ENCODE results near the gene CASP7. TPM values are rescaled to one million over a fixed set of nuclear protein-coding genes. Genes with fewer than 3 reads are reported as not detected.

Gene CASP7
- total and polyA plus RNA-seq, 2 donors from 2014 or later = 18.9 to 19.0 TPM

DNA sequence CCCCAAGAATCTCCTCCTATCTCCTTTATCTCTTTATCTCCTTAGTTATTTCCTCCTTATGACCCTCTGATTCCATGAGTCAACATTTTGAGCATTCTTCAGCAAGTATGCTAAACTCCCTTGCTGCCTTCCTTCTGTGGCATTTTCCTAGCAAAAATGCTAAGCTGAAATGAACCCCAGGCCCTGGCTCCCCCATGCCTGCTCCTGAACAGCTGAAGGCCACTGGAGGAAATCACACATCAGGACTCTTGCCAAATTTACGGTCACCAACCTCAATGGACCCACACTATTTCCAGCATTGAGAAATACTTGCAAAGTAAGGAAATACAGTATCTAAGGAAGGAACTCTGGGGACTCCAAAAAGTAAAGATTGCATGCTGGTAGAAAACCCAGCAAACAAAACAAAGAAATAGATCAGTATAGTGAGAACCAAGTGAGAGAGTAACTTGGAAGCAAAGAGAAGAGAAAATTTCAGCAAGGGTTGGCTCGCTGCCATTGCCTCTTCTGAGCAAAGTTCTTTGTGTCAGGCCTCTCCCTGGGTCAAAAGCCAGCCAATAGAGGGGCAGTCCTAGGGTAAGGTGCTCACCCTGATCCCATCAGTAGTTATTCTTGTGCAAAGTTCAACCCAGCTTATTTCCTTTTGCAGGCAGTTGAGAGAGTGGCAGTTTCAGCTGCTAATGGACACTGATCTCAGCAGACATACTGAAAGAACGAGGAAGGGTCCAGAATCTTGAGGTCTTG is 66.7 kb downstream of the CASP7 start:
- TF ChIP-seq, protein P1, sequence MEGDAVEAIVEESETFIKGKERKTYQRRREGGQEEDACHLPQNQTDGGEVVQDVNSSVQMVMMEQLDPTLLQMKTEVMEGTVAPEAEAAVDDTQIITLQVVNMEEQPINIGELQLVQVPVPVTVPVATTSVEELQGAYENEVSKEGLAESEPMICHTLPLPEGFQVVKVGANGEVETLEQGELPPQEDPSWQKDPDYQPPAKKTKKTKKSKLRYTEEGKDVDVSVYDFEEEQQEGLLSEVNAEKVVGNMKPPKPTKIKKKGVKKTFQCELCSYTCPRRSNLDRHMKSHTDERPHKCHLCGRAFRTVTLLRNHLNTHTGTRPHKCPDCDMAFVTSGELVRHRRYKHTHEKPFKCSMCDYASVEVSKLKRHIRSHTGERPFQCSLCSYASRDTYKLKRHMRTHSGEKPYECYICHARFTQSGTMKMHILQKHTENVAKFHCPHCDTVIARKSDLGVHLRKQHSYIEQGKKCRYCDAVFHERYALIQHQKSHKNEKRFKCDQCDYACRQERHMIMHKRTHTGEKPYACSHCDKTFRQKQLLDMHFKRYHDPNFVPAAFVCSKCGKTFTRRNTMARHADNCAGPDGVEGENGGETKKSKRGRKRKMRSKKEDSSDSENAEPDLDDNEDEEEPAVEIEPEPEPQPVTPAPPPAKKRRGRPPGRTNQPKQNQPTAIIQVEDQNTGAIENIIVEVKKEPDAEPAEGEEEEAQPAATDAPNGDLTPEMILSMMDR (IDR thresholded peaks at IDR 0.05; ENCODE audit: borderline replicate concordance, extremely low read depth, insufficient read depth) = no peak
- DNase-seq = peak in 1 of 5 donors; percentile 4
- Histone ChIP-seq H3K4me3 (ENCODE audit: low read length in 3 of 3) (peak overlapping the region in 1 of 3 donors; percentile 10), H3K27me3 (ENCODE audit: control insufficient read depth, insufficient read depth, low read length) (no peaks in the 10 kb centered on the region), H3K9me3 (ENCODE audit: control insufficient read depth in 2 of 3, insufficient read depth in 1 of 3, low read length in 3 of 3) (no peaks in the 10 kb centered on the region), H3K4me1 (ENCODE audit: control insufficient read depth in 2 of 3, insufficient read depth in 2 of 3, low read depth in 1 of 3, low read length in 3 of 3) (peaks cover 0 to 7% (median 0%) of the 10 kb centered on the region in 3 donors), H3K27ac (ENCODE audit: low read depth in 2 of 2, low read length in 2 of 2) (peak overlapping the region in 1 of 2 donors; percentile 43), H3K9ac (ENCODE audit: low read length in 3 of 3) (no peak overlapping the region), H3K36me3 (ENCODE audit: control insufficient read depth in 2 of 3, insufficient read depth in 3 of 3, low read length in 3 of 3) (no peaks in the 10 kb centered on the region)
- FAIRE-seq = no peak
- intact Hi-C loops (cut with DNase I) = no loop called here

DNA sequence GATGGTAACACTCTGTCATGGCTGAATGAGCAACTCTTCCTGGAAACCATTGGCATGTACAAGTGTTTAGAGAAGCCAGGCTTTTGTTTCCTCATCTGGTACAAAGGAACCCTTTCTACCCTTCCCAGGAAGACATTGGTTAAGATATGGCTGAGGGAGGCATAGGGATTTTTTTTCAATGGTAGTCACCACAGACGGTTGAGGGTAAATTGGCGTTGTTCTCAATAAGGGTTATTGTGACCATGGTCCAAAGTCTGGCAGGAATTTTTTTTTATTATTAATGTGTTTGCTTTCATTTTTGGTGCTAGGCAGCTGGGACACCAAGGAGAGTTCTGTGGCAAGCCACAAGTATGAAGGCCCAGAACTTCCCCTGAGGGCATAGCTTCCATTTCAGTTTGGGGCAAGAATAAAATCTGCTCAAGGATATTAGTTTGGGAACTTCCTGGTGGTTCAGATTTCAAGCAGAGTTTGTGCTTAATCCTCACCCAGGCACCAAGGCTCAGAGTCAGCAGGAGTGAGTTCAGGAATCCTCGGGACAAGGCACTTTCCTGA is 71.5 kb downstream of the CASP7 start, which contains the start of gene PLEKHS1:
Gene PLEKHS1, plus strand, starts transcription at position 502 of the 552 bp plus-strand sequence. CDS start 3,596 bp downstream, outside the sequence.
- H3K9me3 ChIP-seq (ENCODE audit: control insufficient read depth in 2 of 3, insufficient read depth in 1 of 3, low read length in 3 of 3) = no peaks in the 10 kb centered on the region
- no peaks in the 10 kb centered on the region for H3K36me3 ChIP-seq (ENCODE audit: control insufficient read depth in 2 of 3, insufficient read depth in 3 of 3, low read length in 3 of 3)
- FAIRE-seq (no peak), DNase-seq (no peak)
- TF ChIP-seq, protein P1 (IDR thresholded peaks at IDR 0.05; ENCODE audit: borderline replicate concordance, extremely low read depth, insufficient read depth) = no peak
- intact Hi-C loops (cut with DNase I) = no loop called here
- no peak within 1 kb of the TSS for H3K4me3 ChIP-seq (ENCODE audit: low read length in 3 of 3)
- no peaks in the 10 kb centered on the region for H3K27me3 ChIP-seq (ENCODE audit: control insufficient read depth, insufficient read depth, low read length)
- H3K9ac ChIP-seq (ENCODE audit: low read length in 3 of 3) = no peak within 1 kb of the TSS
- H3K4me1 ChIP-seq (ENCODE audit: control insufficient read depth in 2 of 3, insufficient read depth in 2 of 3, low read depth in 1 of 3, low read length in 3 of 3) = peaks cover 0 to 2% (median 0%) of the 10 kb centered on the region in 3 donors
- H3K27ac ChIP-seq (ENCODE audit: low read depth in 2 of 2, low read length in 2 of 2) = no peak within 1 kb of the TSS

DNA sequence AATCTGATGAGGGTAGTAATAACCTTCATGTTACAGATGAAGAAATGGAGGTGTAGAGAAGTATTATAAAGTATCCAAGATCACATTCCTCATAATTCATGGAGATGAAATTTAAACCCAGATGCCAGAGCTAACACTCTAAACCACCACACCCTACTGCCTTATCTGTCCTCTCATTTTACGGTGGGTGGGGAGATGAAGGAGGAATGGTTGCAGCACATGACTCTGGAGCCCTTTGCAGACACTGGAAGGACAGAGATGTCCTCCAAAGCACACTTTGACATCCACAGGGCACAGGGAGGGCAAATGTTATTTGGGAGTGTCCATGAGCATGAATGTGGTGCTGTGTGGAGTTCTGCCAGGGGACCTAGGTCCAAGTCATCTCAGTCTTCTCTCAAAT is 72.8 kb downstream of the CASP7 start:
- Histone ChIP-seq H3K27me3 (ENCODE audit: control insufficient read depth, insufficient read depth, low read length) (no peaks in the 10 kb centered on the region), H3K36me3 (ENCODE audit: control insufficient read depth in 2 of 3, insufficient read depth in 3 of 3, low read length in 3 of 3) (no peaks in the 10 kb centered on the region), H3K9me3 (ENCODE audit: control insufficient read depth in 2 of 3, insufficient read depth in 1 of 3, low read length in 3 of 3) (no peaks in the 10 kb centered on the region), H3K27ac (ENCODE audit: low read depth in 2 of 2, low read length in 2 of 2) (no peak overlapping the region), H3K4me1 (ENCODE audit: control insufficient read depth in 2 of 3, insufficient read depth in 2 of 3, low read depth in 1 of 3, low read length in 3 of 3) (no peaks in the 10 kb centered on the region), H3K9ac (ENCODE audit: low read length in 3 of 3) (no peak overlapping the region), H3K4me3 (ENCODE audit: low read length in 3 of 3) (no peak overlapping the region)
- FAIRE-seq = no peak
- intact Hi-C loops (cut with DNase I) = no loop called here
- TF ChIP-seq, protein P1 (IDR thresholded peaks at IDR 0.05; ENCODE audit: borderline replicate concordance, extremely low read depth, insufficient read depth) = no peak
- DNase-seq = no peak

Measured in kidney (tissue), 14 donors.